Erythroblast (primary cell): ENCODE measurements around the gene GPR75.

Experiments
- GATA1 ChIP-seq: IDR thresholded peaks from 2 replicates; pipeline ENCODE4 v1.6.1; 2011; ENCODE audit warnings: low read depth, mild to moderate bottlenecking, control low read depth, low read length, moderate library complexity
- POLR2A ChIP-seq: IDR thresholded peaks from 2 replicates; pipeline ENCODE4 v1.6.1; 2011; ENCODE audit warnings: mild to moderate bottlenecking, low read length

GRCh38 chr2:53907582-53907981 lies 47.8 kb upstream of the GPR75 start:
- TF ChIP-seq GATA1 (no peak), POLR2A (no peak)
